ENCODE data around the gene FOXJ2.

DNA sequence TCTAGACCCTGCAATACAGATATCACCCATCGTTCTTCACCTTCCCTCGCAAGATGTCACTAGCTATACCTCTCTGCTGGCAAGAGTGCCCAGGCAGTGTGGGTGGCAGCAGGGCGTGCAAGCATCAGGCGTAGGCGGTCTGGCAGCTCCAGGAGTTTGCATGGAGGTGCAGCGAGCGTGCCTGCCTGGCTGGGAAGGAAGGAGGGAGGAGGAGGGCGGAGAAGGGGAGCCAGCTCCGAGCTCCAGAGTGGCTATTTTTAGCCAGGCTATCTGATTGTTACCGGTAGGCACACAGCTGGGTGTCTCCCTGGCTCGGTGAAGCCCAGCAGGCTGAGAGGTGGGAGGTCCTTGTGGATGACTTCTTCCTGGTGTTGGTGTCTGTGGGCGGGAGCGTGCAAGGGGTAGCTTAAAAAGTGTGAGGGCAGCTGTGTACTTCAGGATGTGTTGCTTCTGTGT, 6.2 kb downstream of the FOXJ2 start:
- no peak for TF ChIP-seq POLR2A (IDR thresholded peaks at IDR 0.05; ENCODE audit: low read length)
- TF ChIP-seq GATA1 (IDR thresholded peaks at IDR 0.05; ENCODE audit: low read depth, low read length), result no peak

Data from erythroblast (primary cell).